ENCODE data around the gene VSIG10.

The VSIG10 gene

DNA sequence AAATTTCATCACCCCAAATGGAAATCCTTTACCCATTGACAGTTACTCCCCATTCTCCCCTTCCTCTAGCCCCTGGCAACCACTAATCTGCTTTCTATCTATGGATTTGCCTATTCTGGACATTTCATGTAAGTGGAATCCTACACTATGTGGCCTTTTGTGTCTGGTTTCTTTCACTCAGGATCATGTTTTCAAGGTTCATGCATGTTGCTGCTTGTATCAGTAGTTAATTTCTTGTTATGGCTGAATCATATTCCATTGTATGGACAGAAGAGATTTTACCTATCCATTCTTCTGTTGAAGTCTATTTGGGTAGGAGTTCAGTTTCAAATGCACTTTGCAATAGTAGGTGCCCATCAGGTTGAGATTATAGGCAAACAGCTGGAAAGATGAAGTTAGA, 85.9 kb downstream of the VSIG10 start:
- DNase-seq (ENCODE audit: low read depth) = no peak
- TF ChIP-seq, protein P1, sequence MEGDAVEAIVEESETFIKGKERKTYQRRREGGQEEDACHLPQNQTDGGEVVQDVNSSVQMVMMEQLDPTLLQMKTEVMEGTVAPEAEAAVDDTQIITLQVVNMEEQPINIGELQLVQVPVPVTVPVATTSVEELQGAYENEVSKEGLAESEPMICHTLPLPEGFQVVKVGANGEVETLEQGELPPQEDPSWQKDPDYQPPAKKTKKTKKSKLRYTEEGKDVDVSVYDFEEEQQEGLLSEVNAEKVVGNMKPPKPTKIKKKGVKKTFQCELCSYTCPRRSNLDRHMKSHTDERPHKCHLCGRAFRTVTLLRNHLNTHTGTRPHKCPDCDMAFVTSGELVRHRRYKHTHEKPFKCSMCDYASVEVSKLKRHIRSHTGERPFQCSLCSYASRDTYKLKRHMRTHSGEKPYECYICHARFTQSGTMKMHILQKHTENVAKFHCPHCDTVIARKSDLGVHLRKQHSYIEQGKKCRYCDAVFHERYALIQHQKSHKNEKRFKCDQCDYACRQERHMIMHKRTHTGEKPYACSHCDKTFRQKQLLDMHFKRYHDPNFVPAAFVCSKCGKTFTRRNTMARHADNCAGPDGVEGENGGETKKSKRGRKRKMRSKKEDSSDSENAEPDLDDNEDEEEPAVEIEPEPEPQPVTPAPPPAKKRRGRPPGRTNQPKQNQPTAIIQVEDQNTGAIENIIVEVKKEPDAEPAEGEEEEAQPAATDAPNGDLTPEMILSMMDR (conservative IDR thresholded peaks at IDR 0.05; ENCODE audit: low read length) = no peak
- H3K4me3 ChIP-seq (ENCODE audit: low read length) = no peak overlapping the region

DNA sequence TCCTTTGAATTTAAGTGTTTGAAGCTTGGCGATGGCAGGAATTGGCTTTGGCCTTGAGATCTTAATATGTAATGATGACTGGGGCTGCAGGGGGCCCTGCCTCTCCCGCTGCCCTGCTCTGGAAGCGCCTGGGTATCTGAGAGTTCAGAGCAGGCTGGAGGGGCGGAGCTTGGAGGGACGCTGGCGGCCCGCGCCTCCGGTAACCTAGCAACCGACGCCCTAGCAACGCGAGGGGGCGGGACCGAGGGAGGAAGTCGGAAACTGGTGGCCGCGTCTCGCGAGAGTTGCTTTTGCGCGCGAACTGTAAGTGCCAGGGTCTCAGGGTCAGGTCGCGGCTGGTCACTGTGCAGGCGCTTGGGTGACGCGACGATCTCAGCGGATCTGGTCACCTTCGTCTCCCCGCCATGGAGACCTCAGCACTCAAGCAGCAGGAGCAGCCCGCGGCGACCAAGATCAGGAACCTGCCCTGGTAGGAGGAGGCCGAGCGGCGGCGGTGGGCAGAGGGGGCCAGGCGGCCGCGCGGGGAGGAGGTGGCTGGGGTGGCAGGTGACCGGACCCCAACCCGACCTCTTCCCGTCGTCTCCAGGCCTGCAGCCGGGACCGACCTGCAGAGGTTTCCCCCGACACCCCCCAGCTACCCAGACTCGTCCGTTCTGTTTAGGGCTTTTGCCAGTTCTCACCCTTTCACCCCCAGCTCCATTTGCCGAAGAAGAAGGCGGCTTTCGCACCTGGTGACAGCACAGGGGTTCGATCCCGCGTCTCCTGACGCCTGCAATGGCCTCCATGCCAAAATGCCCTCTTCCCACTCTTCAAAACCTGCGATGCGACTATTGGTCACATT, 87.2 kb downstream of the VSIG10 start, which contains the start of gene RFC5:
Gene RFC5, plus strand, starts transcription at position 280 of the 841 bp plus-strand sequence. Its CDS starts 125 bp downstream, at position 405.
- peak; percentile 95 for DNase-seq (ENCODE audit: low read depth)
- peak within 1 kb of the TSS; percentile 95 for H3K4me3 ChIP-seq (ENCODE audit: low read length)
- TF ChIP-seq, protein P1 (conservative IDR thresholded peaks at IDR 0.05; ENCODE audit: low read length) = no peak

DNA sequence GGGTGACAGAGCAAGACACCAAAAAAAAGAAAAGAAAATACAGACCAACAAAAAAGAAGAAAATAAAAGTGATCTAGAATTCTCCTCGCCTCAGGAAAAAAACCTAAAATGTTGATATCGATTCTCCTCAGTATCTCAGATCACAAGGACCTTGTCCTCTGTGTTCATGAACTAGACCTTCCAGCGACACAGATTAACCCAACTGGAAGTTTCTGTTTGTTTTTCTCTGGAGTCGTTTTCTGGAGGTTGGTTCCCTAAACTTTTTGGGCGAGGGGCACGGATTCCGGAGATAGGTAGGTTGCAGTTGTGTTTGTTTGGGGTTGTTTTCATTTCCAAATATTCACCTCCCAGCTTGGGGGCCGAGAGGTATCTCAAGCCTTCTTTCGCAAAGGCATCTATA, 87.9 kb downstream of the VSIG10 start:
- H3K4me3 ChIP-seq (ENCODE audit: low read length) = peak overlapping the region; percentile 95
- TF ChIP-seq, protein P1 (conservative IDR thresholded peaks at IDR 0.05; ENCODE audit: low read length) = no peak
- no peak for DNase-seq (ENCODE audit: low read depth)

DNA sequence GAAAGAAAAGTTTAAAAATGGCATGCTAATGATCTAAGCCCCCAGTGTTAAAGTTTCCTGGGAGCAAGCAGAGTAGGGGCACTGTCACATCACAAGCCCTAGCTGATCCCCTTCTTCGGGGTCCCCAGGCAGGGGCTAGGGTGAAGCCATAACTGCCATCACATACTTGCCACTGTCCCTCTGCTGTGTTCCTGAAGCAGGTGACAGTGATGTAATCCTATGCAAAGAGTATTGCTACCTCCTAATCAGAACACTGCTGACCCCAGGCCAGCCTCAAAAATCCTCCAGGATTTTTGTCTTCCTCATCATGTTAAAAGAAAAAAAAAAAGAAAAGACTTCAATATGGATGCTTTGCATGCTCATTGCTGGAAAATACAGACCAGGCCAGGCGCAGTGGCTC, 88.5 kb downstream of the VSIG10 start:
- no peak overlapping the region for H3K4me3 ChIP-seq (ENCODE audit: low read length)
- TF ChIP-seq, protein P1 (conservative IDR thresholded peaks at IDR 0.05; ENCODE audit: low read length) = no peak
- DNase-seq (ENCODE audit: low read depth) = no peak
